GM23338 (cell line): Measurements from ENCODE around the gene GRIA3.

Experiments
- CREB1 ChIP-seq: fragments of 250-450 bp; sonication (Bioruptor Pico); IDR thresholded peaks from 2 replicates; pipeline ENCODE4 v1.5.0; 2020; ENCODE audit warnings: low read depth, mild to moderate bottlenecking, moderate library complexity
- EZH2 ChIP-seq: fragments of 200-600 bp; sonication (generic); IDR thresholded peaks from one replicate; pipeline ENCODE4 v1.8.0; 2017; ENCODE audit warnings: antibody characterized with exemption, mild to moderate bottlenecking, low read depth; ENCODE audit not compliant: unreplicated experiment
- EZH2phosphoT487 ChIP-seq: fragments of 200-600 bp; sonication (generic); IDR thresholded peaks from one replicate; pipeline ENCODE4 v1.8.1; 2018; ENCODE audit warnings: antibody characterized with exemption; ENCODE audit not compliant: unreplicated experiment
- JUNB ChIP-seq: IDR thresholded peaks from one replicate; pipeline ENCODE4 v1.6.1; 2016; ENCODE audit warnings: antibody characterized with exemption; ENCODE audit not compliant: unreplicated experiment
- POLR2AphosphoS5 ChIP-seq: IDR thresholded peaks from 2 replicates; pipeline ENCODE4 v1.6.1; 2016; ENCODE audit warnings: antibody characterized with exemption, low read depth
- STAT1 ChIP-seq: IDR thresholded peaks from one replicate; pipeline ENCODE4 v1.6.1; 2016; ENCODE audit warnings: antibody characterized with exemption; ENCODE audit not compliant: unreplicated experiment
- ZNF331 ChIP-seq: fragments of 250-450 bp; sonication (Bioruptor Pico); IDR thresholded peaks from 2 replicates; pipeline ENCODE4 v1.5.0; 2020; ENCODE audit warnings: low read depth, mild to moderate bottlenecking, moderate library complexity
- TF ChIP-seq, protein P1 (sequence below), 2 experiments: fragments of 200-600 bp in 1 of 2; sonication (generic) in 1 of 2; conservative IDR thresholded peaks; 2 replicates each; pipeline versions ENCODE4 v1.5.1 to v1.6.1; 2016 to 2017; ENCODE audit warnings: antibody characterized with exemption in 2 of 2, low read depth in 2 of 2, mild to moderate bottlenecking in 2 of 2, moderate library complexity in 1 of 2
- TF ChIP-seq, protein P2 (sequence below): IDR thresholded peaks from one replicate; pipeline ENCODE4 v1.6.1; 2018; ENCODE audit warnings: antibody characterized with exemption; ENCODE audit not compliant: unreplicated experiment
- TF ChIP-seq, protein P3 (sequence below): IDR thresholded peaks from 2 replicates; pipeline ENCODE4 v1.6.1; 2016; ENCODE audit warnings: antibody characterized with exemption
- TF ChIP-seq, protein P4 (sequence below): fragments of 250-450 bp; sonication (Bioruptor Pico); IDR thresholded peaks from 2 replicates; pipeline ENCODE4 v1.5.0; 2020; ENCODE audit warnings: mild to moderate bottlenecking, moderate library complexity

DNA sequence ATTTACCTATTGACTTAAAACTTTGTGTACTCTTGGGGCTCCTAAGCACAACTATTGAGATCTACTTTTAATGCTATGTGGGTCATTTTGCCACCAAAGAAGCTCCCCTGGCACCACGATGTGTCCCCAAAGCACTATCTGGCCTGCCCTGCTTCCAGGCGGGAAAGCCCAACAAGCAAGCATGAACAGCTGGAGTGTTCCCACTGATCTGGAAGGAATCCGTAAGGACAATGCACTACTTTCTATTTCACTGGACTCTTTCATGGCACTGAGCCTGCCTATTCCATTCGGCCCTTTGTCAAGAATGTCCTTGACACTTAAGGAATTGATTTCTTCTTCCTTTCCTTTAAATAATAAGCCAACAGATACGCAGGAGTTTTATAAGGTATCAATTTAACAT, 38.8 kb downstream of the GRIA3 start:
- TF ChIP-seq, protein P1, sequence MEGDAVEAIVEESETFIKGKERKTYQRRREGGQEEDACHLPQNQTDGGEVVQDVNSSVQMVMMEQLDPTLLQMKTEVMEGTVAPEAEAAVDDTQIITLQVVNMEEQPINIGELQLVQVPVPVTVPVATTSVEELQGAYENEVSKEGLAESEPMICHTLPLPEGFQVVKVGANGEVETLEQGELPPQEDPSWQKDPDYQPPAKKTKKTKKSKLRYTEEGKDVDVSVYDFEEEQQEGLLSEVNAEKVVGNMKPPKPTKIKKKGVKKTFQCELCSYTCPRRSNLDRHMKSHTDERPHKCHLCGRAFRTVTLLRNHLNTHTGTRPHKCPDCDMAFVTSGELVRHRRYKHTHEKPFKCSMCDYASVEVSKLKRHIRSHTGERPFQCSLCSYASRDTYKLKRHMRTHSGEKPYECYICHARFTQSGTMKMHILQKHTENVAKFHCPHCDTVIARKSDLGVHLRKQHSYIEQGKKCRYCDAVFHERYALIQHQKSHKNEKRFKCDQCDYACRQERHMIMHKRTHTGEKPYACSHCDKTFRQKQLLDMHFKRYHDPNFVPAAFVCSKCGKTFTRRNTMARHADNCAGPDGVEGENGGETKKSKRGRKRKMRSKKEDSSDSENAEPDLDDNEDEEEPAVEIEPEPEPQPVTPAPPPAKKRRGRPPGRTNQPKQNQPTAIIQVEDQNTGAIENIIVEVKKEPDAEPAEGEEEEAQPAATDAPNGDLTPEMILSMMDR (conservative IDR thresholded peaks at IDR 0.05; ENCODE audit: low read depth in 2 of 2), result no peak
- TF ChIP-seq, protein P2, sequence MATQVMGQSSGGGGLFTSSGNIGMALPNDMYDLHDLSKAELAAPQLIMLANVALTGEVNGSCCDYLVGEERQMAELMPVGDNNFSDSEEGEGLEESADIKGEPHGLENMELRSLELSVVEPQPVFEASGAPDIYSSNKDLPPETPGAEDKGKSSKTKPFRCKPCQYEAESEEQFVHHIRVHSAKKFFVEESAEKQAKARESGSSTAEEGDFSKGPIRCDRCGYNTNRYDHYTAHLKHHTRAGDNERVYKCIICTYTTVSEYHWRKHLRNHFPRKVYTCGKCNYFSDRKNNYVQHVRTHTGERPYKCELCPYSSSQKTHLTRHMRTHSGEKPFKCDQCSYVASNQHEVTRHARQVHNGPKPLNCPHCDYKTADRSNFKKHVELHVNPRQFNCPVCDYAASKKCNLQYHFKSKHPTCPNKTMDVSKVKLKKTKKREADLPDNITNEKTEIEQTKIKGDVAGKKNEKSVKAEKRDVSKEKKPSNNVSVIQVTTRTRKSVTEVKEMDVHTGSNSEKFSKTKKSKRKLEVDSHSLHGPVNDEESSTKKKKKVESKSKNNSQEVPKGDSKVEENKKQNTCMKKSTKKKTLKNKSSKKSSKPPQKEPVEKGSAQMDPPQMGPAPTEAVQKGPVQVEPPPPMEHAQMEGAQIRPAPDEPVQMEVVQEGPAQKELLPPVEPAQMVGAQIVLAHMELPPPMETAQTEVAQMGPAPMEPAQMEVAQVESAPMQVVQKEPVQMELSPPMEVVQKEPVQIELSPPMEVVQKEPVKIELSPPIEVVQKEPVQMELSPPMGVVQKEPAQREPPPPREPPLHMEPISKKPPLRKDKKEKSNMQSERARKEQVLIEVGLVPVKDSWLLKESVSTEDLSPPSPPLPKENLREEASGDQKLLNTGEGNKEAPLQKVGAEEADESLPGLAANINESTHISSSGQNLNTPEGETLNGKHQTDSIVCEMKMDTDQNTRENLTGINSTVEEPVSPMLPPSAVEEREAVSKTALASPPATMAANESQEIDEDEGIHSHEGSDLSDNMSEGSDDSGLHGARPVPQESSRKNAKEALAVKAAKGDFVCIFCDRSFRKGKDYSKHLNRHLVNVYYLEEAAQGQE, result no peak
- TF ChIP-seq JUNB (no peak), POLR2AphosphoS5 (no peak), EZH2phosphoT487 (no peak), EZH2 (no peak), STAT1 (no peak), CREB1 (CRISPR knock-in tag) (no peak), ZNF331 (no peak)
- TF ChIP-seq, protein P3, sequence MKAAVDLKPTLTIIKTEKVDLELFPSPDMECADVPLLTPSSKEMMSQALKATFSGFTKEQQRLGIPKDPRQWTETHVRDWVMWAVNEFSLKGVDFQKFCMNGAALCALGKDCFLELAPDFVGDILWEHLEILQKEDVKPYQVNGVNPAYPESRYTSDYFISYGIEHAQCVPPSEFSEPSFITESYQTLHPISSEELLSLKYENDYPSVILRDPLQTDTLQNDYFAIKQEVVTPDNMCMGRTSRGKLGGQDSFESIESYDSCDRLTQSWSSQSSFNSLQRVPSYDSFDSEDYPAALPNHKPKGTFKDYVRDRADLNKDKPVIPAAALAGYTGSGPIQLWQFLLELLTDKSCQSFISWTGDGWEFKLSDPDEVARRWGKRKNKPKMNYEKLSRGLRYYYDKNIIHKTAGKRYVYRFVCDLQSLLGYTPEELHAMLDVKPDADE, result no peak
- TF ChIP-seq, protein P4, sequence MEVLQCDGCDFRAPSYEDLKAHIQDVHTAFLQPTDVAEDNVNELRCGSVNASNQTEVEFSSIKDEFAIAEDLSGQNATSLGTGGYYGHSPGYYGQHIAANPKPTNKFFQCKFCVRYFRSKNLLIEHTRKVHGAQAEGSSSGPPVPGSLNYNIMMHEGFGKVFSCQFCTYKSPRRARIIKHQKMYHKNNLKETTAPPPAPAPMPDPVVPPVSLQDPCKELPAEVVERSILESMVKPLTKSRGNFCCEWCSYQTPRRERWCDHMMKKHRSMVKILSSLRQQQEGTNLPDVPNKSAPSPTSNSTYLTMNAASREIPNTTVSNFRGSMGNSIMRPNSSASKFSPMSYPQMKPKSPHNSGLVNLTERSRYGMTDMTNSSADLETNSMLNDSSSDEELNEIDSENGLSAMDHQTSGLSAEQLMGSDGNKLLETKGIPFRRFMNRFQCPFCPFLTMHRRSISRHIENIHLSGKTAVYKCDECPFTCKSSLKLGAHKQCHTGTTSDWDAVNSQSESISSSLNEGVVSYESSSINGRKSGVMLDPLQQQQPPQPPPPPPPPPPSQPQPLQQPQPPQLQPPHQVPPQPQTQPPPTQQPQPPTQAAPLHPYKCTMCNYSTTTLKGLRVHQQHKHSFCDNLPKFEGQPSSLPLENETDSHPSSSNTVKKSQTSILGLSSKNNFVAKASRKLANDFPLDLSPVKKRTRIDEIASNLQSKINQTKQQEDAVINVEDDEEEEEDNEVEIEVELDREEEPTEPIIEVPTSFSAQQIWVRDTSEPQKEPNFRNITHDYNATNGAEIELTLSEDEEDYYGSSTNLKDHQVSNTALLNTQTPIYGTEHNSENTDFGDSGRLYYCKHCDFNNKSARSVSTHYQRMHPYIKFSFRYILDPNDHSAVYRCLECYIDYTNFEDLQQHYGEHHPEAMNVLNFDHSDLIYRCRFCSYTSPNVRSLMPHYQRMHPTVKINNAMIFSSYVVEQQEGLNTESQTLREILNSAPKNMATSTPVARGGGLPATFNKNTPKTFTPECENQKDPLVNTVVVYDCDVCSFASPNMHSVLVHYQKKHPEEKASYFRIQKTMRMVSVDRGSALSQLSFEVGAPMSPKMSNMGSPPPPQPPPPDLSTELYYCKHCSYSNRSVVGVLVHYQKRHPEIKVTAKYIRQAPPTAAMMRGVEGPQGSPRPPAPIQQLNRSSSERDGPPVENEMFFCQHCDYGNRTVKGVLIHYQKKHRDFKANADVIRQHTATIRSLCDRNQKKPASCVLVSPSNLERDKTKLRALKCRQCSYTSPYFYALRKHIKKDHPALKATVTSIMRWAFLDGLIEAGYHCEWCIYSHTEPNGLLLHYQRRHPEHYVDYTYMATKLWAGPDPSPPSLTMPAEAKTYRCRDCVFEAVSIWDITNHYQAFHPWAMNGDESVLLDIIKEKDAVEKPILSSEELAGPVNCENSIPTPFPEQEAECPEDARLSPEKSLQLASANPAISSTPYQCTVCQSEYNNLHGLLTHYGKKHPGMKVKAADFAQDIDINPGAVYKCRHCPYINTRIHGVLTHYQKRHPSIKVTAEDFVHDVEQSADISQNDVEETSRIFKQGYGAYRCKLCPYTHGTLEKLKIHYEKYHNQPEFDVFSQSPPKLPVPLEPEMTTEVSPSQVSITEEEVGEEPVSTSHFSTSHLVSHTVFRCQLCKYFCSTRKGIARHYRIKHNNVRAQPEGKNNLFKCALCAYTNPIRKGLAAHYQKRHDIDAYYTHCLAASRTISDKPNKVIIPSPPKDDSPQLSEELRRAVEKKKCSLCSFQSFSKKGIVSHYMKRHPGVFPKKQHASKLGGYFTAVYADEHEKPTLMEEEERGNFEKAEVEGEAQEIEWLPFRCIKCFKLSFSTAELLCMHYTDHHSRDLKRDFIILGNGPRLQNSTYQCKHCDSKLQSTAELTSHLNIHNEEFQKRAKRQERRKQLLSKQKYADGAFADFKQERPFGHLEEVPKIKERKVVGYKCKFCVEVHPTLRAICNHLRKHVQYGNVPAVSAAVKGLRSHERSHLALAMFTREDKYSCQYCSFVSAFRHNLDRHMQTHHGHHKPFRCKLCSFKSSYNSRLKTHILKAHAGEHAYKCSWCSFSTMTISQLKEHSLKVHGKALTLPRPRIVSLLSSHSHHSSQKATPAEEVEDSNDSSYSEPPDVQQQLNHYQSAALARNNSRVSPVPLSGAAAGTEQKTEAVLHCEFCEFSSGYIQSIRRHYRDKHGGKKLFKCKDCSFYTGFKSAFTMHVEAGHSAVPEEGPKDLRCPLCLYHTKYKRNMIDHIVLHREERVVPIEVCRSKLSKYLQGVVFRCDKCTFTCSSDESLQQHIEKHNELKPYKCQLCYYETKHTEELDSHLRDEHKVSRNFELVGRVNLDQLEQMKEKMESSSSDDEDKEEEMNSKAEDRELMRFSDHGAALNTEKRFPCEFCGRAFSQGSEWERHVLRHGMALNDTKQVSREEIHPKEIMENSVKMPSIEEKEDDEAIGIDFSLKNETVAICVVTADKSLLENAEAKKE, result no peak
